ENCODE data around the gene PTPRT.

The PTPRT gene

DNA sequence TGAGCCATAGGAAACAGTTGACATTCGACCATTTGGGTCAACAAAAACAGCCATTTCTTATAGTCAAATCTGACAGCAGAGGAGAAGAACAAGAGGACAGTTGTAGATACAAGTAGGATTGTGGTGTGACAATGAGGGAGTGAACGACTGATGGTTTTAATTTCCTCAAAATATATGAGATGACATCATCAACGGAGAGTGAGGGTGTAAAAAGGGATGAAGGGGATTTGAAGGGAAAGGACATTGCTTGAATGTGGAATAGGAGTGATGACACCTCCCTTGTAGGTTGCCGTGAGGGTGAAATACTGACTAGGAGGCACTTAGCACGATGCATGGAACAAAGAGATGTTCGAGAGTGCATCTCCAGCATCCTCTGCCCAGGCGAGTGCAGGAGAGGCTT, 1071.7 kb downstream of the PTPRT start:
- no peaks in the 10 kb centered on the region for H3K9me3 ChIP-seq
- intact Hi-C loops (cut with DNase I; ENCODE audit: low total_unique reads), result no loop called here
- no peak overlapping the region for H3K27ac ChIP-seq
- no peak for DNase-seq
- no peaks in the 10 kb centered on the region for H3K4me1 ChIP-seq
- TF ChIP-seq, protein P1, sequence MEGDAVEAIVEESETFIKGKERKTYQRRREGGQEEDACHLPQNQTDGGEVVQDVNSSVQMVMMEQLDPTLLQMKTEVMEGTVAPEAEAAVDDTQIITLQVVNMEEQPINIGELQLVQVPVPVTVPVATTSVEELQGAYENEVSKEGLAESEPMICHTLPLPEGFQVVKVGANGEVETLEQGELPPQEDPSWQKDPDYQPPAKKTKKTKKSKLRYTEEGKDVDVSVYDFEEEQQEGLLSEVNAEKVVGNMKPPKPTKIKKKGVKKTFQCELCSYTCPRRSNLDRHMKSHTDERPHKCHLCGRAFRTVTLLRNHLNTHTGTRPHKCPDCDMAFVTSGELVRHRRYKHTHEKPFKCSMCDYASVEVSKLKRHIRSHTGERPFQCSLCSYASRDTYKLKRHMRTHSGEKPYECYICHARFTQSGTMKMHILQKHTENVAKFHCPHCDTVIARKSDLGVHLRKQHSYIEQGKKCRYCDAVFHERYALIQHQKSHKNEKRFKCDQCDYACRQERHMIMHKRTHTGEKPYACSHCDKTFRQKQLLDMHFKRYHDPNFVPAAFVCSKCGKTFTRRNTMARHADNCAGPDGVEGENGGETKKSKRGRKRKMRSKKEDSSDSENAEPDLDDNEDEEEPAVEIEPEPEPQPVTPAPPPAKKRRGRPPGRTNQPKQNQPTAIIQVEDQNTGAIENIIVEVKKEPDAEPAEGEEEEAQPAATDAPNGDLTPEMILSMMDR (IDR thresholded peaks at IDR 0.05), result no peak
- H3K27me3 ChIP-seq, result no peaks in the 10 kb centered on the region
- no peaks in the 10 kb centered on the region for H3K36me3 ChIP-seq
- no peak overlapping the region for H3K4me3 ChIP-seq

DNA sequence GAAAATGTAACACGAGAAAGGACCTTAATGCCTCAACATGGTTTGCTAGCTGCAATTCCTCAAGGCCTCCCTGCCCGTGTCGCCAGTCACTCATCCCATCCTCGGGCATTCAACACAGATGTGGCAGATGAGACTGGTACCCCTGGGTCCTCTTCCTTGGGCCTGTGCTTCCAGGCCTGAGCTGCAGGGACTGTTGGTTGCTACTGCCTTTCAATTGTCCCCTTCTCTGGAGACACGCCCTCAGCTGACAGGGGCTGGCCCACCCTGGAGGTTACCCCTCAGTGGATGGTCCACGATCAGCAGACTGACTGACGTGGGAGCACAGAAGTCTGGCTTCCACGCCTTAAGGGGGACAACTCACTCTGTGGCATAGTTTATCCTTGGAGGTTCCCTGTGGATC, 1076.5 kb downstream of the PTPRT start:
- H3K27me3 ChIP-seq, result no peaks in the 10 kb centered on the region
- H3K9me3 ChIP-seq, result no peaks in the 10 kb centered on the region
- H3K36me3 ChIP-seq, result no peaks in the 10 kb centered on the region
- DNase-seq, result no peak
- TF ChIP-seq, protein P1 (IDR thresholded peaks at IDR 0.05), result no peak
- no peaks in the 10 kb centered on the region for H3K4me1 ChIP-seq
- H3K27ac ChIP-seq, result no peak overlapping the region
- H3K4me3 ChIP-seq, result no peak overlapping the region
- intact Hi-C loops (cut with DNase I; ENCODE audit: low total_unique reads), result no loop called here

DNA sequence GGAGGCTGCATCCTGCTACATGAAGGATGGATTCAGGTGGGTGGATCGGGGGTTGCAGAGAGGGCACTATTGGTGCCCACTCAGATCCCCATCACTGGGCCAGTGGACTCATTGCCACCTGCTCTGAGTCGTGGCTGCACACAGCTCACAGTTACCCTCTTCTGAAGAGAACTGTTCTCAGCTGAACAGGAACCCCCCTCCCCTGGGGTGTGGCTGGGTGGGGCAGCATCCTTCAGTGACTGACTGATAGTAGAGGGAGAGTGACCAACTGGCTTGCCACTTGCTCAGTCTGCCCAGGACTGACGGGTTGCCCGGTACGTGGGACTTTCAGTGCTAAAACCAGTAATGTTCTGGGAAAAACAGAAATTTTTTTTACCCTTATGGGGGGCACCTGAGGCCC, 1077.5 kb downstream of the PTPRT start:
- intact Hi-C loops (cut with DNase I; ENCODE audit: low total_unique reads), result no loop called here
- no peaks in the 10 kb centered on the region for H3K9me3 ChIP-seq
- DNase-seq, result peak in 1 of 2 donors; percentile 43
- H3K27ac ChIP-seq, result no peak overlapping the region
- H3K4me3 ChIP-seq, result no peak overlapping the region
- H3K27me3 ChIP-seq, result no peaks in the 10 kb centered on the region
- no peaks in the 10 kb centered on the region for H3K4me1 ChIP-seq
- no peaks in the 10 kb centered on the region for H3K36me3 ChIP-seq
- TF ChIP-seq, protein P1 (IDR thresholded peaks at IDR 0.05), result no peak

DNA sequence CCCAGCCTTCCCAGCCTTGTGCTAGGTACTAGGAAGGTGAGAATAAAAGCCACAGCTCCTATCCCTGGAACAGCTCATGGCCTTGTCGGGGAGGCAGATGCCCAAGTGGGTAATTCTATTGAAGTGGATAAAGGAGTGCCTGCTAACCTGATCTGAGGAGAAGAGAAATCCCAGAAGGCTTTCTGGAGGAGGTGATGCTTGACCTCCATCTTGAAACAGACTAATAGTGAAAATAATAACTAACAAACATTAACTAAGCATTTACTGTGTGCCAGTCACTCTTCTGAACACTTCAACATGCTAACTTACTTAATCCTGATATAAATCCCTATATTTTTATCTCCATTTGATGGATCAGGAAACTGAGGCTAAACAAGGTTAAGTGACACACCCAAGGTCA, 1078.4 kb downstream of the PTPRT start:
- intact Hi-C loops (cut with DNase I; ENCODE audit: low total_unique reads), result no loop called here
- no peak overlapping the region for H3K27ac ChIP-seq
- TF ChIP-seq, protein P1 (IDR thresholded peaks at IDR 0.05), result no peak
- no peak overlapping the region for H3K4me3 ChIP-seq
- no peaks in the 10 kb centered on the region for H3K4me1 ChIP-seq
- DNase-seq, result no peak
- no peaks in the 10 kb centered on the region for H3K9me3 ChIP-seq
- H3K27me3 ChIP-seq, result no peaks in the 10 kb centered on the region
- H3K36me3 ChIP-seq, result no peaks in the 10 kb centered on the region

DNA sequence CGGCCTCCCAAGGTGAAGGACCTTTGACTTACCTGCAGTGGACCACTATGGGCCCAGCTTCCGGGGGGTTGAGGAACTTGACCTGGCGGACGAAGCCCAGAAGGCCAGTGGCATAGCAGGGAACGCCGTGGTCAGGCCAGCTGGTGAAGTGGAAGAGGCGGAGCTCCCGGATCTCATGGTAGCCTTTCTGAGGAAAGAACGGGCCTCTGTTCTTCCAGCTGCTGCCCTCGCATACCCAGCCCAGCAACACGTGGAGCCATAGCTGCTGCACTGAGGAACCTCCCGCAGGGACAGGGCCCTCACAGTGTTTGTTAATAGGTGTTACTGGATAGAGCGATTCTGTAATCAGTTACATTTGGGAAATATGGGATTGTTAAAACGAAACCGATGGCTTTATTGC, 1079.4 kb downstream of the PTPRT start:
- no peak for DNase-seq
- Histone ChIP-seq H3K4me1 (no peaks in the 10 kb centered on the region), H3K9me3 (no peaks in the 10 kb centered on the region), H3K27ac (no peak overlapping the region), H3K27me3 (no peaks in the 10 kb centered on the region), H3K36me3 (no peaks in the 10 kb centered on the region), H3K4me3 (no peak overlapping the region)
- TF ChIP-seq, protein P1 (IDR thresholded peaks at IDR 0.05), result no peak
- intact Hi-C loops (cut with DNase I; ENCODE audit: low total_unique reads), result no loop called here

DNA sequence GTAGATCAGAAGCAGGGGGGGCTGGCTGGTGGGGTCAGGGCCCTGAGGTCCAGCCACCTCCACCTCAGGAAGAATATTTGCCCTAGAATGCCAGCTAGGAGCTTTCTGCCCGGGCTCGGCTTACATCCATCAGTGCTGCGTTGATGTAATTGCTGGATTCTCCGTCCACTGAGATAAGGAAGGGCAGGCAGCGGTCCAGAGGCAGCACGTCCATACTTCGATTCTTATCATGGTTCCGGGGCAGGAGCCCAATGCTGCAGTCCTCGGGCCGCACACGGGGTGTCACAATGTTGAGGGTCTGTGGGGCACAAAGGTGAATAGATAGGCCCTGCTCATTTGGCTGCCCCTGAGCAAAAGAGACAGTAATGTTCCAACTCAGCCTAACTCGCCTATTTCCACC, 1087.7 kb downstream of the PTPRT start:
- no peaks in the 10 kb centered on the region for H3K36me3 ChIP-seq
- H3K4me3 ChIP-seq, result no peak overlapping the region
- no peaks in the 10 kb centered on the region for H3K27me3 ChIP-seq
- intact Hi-C loops (cut with DNase I; ENCODE audit: low total_unique reads), result no loop called here
- H3K9me3 ChIP-seq, result no peaks in the 10 kb centered on the region
- H3K4me1 ChIP-seq, result no peaks in the 10 kb centered on the region
- no peak for DNase-seq
- no peak overlapping the region for H3K27ac ChIP-seq
- TF ChIP-seq, protein P1 (IDR thresholded peaks at IDR 0.05), result no peak
